SK-MEL-5 (cell line): ENCODE data around the gene FOXJ3. TPM values are rescaled to one million over a fixed set of nuclear protein-coding genes. Genes with fewer than 3 reads are reported as not detected.
"Not testable (repeated sequence)": the region's sequence is repeated elsewhere in the genome, so short reads cannot be mapped to it uniquely, and the experiment has no call there.

Experiments
- DNase-seq: peaks from one replicate; pipeline ENCODE4 v3.0.0-alpha.2; 2016; ENCODE audit warnings: low read depth, low spot score
- in situ Hi-C: cut with HindIII; loops from 2 replicates; pipeline ENCODE4 v1.10.0; 2016; ENCODE audit warnings: low sequenced_read_pairs, high pct_unique_total_duplicates, low pct_unique_long_range_greater_than_20kb
- total RNA-seq: library from RNA; depleted of rRNA; stranded (reverse); fragments of >200 nt; shearing (Covaris generic); gene quantifications from 2 replicates; pipeline ENCODE4 v1.2.3, GENCODE V29; 2014

FOXJ3 gene
- total RNA-seq, 1 experiment from 2014 or later = 35.3 TPM

DNA sequence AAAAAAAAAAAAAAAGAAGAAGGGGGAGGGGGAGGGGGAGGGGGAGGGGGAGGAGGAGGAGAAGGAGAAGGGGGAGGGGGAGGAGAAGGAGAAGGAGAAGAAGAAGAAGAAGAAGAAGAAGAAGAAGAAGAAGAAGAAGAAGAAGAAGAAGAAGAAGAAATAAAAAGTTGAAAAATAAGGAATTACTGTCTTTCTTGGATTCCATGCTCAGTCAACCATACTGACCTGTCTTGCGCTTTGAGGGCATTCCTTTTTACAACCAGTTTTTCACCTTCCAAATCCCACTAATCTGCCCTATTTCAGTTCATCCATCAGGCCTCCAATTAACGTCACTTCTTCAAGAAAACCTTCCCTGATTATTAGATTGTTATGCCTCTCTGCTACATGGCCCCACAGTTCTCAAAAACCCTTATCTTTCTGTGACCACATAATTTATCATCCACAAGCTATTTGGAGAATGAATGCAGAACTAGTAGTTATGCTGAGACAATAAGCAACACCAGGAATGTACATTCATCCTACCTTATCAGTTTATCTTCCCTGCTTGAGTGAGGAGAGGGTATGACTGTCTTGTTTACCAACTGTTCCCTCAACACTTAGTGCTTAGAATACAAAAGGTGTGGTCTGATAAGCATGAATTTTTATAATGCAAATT lies 113.0 kb downstream of the FOXJ3 start:
- DNase-seq = no peak
- in situ Hi-C loops = no loop called here

DNA sequence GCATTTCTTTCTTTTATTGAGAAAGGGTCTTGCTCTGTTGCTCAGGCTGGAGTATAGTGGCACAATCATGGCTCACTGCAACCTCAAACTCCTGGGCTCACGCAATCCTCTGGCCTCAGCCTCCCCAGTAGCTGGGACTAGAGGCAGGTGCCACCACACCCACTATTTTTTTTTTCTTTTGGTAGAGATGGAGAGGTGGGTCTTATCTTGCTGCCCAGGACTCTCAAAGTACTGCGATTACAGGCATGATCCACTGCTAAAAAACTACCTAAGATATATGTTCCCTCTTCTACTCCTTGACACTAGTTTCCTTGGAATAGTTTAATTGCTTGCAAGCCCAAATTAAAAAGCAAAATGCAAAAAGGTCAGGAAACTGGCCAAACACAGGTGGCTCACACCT lies 113.6 kb downstream of the FOXJ3 start:
- in situ Hi-C loops = no loop called here
- DNase-seq = no peak

DNA sequence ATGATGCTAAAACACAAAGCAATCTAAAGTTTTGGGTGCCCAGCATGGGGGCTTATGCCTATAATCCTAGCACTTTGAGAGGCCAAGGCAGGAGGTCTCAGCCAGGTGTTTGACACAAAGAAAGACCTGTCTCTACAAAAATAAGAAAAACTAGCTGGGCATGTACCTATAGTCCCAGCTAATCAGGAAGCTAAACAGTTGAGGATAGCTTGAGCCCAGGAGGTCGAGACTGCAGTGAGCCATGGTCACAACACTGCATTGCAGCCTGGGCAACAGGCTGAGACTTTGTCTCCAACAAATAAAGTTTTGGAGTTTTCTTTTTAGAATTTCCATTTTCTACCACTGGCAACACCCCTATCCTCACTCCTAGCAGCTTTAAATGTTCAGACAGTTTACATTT lies 115.4 kb downstream of the FOXJ3 start:
- DNase-seq = no peak
- in situ Hi-C loops = no loop called here

GRCh38 chr1:42214447-42214871 lies 120.6 kb downstream of the FOXJ3 start:
- no peak for DNase-seq
- in situ Hi-C loops = no loop called here

DNA sequence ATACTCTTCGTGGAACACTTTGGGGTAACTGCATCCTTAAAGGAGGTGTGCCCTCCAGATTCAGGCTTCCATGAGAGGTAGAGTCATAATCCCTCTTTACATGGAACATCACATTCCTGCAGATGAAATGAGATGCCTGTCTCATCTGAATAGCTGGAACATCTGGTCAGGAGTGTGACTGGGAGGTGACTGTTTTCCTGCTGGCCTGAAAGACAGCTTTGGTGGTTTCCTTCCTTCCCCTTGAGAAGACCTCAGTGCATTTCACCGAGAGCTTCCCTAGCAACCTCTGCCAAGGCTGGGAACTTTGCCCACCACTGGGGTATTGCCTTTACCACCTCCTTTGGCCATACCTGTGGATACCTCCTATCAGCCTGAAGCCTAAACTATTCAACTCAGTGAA lies 123.8 kb downstream of the FOXJ3 start:
- DNase-seq = no peak
- in situ Hi-C loops = no loop called here

DNA sequence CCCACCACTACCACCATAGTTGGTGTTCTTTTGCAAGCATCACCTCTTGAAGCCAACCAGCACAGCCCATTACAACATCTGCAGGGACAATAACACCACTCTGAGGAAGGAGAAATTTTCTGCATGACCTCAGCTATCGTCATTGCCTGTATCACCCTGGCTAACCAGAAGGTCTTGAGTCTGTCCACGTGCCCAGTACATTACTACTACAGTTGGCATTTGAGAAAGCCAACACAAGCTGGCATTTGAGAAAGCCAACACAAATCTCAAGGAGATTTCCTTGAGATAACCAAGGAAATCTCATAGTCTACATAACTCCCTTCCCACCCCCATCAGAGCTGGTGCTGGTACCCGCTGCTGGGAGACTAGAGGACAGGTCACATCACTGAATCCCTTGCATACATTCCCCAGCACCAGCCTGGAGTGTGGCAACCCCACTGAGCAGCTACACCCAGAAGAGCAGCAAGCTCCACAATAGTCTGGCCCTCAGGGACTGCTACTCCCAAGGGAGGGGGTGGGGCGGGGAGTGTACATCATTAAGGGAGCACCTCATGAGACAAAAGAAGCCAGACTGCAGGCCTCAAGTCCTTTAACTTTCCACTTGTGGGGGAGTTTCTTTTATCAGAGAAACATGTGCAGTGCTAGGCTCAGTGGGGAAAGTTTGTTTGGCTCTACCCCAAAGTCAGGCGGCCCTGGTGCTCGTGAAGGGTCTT lies 124.5 kb downstream of the FOXJ3 start:
- DNase-seq = no peak
- in situ Hi-C loops = no loop called here

DNA sequence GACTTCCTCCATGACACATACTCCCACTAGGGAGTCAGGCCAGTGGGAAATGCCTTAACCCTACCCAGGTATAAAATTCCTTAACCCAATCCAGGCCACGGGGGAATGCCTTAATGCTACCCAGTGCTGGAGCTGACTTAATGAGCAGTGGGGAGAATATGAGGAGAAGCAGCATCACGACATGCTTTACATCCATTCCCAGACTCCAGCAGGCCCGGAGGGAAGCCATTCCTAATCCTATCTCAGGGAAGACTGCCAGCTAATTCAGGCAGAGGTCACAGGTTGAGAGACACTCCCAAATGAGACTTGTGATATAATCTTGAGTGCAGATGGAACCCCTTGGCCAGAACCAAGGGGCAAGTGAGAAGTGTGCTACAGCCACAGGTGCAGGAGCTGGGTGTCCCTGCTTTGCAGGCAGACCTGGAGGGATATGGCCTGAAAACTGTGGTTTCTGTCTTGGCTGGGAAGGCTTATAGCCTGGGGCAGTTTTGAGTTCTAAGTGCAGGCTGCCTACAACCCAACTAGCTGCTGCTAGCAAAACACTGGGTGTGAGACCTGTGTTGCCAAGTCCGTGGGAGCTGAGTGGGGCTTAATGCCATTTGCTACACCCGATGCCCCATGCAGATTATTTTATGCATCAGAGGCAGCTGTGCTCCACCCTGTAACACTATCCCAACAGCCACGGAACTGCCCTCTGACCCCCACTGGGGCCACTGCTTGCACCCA lies 125.3 kb downstream of the FOXJ3 start:
- DNase-seq = no peak
- in situ Hi-C loops = no loop called here

DNA sequence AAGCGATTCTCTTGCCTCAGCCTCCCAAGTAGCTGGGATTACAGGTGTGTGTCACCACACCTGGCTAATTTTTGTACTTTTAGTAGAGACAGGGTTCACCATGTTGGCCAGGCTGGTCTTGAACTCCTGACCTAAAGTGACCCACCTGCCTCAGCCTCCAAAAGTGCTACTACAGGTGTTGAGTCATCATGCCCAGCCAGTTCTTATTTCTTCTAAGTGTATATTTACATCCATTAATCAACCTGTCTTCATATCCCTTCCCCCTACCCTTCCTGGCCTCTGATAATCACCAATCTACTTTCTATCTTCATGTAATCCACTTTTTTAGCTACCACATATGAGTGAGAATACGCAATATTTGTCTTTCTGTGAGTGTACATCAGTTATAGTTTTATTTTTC lies 128.1 kb downstream of the FOXJ3 start:
- in situ Hi-C loops, DNase-seq: not testable (repeated sequence)

GRCh38 chr1:42206164-42206563 lies 128.9 kb downstream of the FOXJ3 start:
- in situ Hi-C loops = no loop called here
- no peak for DNase-seq

DNA sequence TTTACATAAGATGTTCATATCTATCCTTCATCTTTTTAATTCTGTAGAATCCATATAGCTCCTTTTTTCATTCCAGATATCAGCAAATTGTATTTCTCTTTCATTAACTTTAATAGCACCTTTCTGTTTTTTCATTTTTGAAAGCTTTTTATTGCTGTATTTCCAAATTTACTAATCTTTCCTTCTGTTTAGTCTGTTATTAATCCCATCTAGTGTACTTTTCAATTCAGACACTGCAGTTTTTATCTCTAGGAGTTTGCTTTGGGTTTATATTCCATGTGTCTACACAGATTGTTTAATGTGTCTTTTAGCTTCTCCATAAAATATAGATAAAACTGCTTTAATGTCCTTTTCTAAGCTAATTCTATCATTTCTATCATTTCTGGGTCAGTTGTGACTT lies 133.0 kb downstream of the FOXJ3 start:
- no peak for DNase-seq
- in situ Hi-C loops = no loop called here

GRCh38 chr1:42198251-42198650 lies 136.8 kb downstream of the FOXJ3 start:
- no peak for DNase-seq
- in situ Hi-C loops = no loop called here

DNA sequence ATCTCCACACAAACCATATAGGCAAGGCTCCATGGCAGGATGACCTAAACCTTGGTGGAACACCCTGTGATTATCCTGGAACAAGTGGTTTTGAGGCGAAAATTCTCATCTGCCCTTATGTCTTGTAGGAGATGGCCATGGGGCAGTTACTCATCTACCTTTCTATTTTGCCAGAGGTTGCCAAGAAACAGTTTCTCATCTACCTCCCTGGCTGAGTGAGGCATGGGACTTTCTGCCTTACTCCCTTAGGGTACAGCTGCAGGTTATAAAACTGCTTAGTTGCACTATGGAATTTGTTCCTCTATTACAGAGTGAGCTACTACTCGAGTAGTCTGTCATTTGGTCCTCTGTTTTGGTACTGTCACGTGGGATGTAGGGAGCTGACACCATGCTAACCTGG lies 139.2 kb downstream of the FOXJ3 start:
- DNase-seq = no peak
- in situ Hi-C loops = no loop called here

DNA sequence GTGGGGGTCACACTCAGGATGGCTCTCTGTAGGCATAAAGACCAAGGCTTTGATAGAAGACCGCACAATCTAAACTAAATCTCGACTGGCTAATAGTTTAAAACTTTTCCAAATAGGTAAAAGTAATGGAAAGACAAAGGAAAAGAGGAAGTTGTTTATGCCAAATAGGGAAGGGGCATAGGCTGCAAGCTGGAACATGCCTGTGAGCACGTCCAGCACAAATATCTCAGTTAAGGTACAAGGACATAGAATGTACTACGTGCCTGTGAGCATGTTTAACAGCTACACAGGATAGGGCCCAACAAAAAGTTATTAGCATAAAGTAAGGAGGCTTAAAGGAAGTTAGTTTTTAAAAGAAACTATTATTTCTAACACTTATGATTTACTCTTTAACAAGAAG lies 142.9 kb downstream of the FOXJ3 start:
- DNase-seq = no peak
- in situ Hi-C loops = no loop called here

DNA sequence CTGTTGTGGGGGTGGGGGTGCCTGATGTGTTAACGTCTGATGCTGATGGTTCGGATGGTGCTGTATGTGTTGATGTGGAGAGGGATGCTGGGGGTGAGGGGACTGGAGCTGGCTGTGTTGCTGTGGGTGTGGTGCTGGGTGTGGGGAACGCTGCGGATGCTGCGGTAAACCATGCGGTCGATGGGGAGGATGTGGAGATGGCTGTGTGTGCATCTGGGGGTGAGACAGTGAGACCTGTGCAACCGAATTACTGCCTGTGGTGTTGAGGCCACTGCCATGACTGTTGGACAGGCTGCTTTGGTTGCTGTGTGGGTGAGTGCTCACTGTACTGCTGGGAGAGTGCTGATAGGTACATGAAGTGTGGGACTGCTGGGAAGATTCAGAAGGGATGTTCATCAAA lies 143.7 kb downstream of the FOXJ3 start:
- no peak for DNase-seq
- in situ Hi-C loops = no loop called here

- in situ Hi-C loops = no loop called here
- no peak for DNase-seq
Observed at GRCh38 chr1:42189931-42190853, 144.8 kb downstream of the FOXJ3 start.

- in situ Hi-C loops = no loop called here
- no peak for DNase-seq
Observed at GRCh38 chr1:42186152-42186551, 148.9 kb downstream of the FOXJ3 start.

- no peak for DNase-seq
- in situ Hi-C loops = no loop called here
Observed at GRCh38 chr1:42184616-42185015, 150.4 kb downstream of the FOXJ3 start.

DNA sequence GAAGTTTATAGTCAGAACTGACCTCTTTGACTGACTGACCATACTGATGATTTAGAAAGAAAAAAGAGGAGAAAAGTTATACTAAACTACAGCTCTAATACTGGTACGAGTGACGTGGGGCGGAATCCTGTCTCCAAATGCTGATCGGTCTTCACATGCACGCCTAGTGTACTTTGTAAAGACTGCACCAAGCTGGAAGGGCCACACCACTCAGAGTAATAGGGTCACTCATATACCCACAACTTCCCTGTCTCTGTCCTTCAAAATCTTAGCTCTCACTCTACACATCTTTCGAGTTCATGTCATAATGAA lies 151.1 kb downstream of the FOXJ3 start:
- no peak for DNase-seq
- in situ Hi-C loops = no loop called here
